ENCODE data around the gene GLB1L. TPM values are rescaled to one million over a fixed set of nuclear protein-coding genes. Genes with fewer than 3 reads are reported as not detected.
"Not testable (repeated sequence)": the region's sequence is repeated elsewhere in the genome, so short reads cannot be mapped to it uniquely, and the experiment has no call there.

GLB1L gene
- total and polyA plus RNA-seq, 4 experiments from 2014 or later = 0.26 to 2.5 (median 1.1) TPM

DNA sequence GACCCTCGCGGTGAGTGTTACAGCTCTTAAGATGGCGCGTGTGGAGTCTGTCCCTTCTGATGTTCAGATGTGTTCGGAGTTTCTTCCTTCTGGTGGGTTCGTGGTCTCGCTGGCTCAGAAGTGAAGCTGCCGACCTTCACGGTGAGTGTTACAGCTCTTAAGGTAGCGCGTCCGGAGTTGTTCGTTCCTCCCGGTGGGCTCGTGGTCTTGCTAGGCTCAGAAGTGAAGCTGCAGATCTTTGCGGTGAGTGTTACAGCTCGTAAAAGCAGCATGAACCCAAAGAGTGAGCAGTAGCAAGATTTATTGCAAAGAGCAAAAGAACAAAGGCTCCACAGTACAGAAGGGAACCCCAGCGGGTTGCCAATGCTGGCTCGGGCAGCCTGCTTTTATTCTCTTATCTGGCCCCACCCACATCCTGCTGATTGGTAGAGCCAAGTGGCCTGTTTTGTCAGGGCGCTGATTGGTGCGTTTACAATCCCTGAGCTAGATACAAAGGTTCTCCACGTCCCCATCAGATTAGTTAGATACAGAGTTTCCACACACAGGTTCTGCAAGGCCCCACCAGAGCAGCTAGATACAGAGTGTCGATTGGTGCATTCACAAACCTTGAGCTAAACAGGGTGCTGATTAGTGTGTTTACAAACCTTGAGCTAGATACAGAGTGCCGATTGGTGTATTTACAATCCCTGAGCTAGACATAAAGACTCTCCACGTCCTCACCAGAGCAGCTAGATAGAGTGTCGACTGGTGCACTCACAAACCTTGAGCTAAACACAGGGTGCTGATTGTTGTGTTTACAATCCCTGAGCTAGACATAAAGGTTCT is 44.5 kb downstream of the GLB1L start:
- H3K36me3 ChIP-seq (ENCODE audit: insufficient read depth, low read length); H3K9me3 ChIP-seq (ENCODE audit: control insufficient read depth in 1 of 2, low read length in 2 of 2); H3K9me3 Mint-ChIP-seq; H3K27me3 Mint-ChIP-seq; H3K4me3 ChIP-seq (ENCODE audit: low read length in 2 of 2); H3K27ac ChIP-seq (ENCODE audit: low read depth, low read length); intact Hi-C loops (cut with micrococcal nuclease); H3K36me3 Mint-ChIP-seq; H3K4me1 Mint-ChIP-seq; H3K27me3 ChIP-seq (ENCODE audit: insufficient read depth, low read length); H3K4me1 ChIP-seq (ENCODE audit: insufficient read depth, low read length): not testable (repeated sequence)
- Mint-ChIP-seq H3K27ac (peak overlapping the region in 6 of 7 donors; percentile 47 to 94 (median 67)), H3K4me3 (peak overlapping the region; percentile 63 to 83 (median 81))
- DNase-seq = peak in 1 of 5 donors; percentile 15
- POLR2A ChIA-PET (ENCODE audit: partially characterized antibody) = interaction anchor here (1.5 to 2.5 kb wide), 2 partner anchors 19 to 24 kb away, joined by 4 to 8 read pairs; partner anchors contain the start of gene CNPPD1
- CTCF ChIA-PET (ENCODE audit: partially characterized antibody) = interaction anchor here (1.4 to 3.4 kb wide), 5 partner anchors 10 to 94 kb away, joined by 3 to 15 read pairs (median 7); no protein-coding TSS in a partner anchor

DNA sequence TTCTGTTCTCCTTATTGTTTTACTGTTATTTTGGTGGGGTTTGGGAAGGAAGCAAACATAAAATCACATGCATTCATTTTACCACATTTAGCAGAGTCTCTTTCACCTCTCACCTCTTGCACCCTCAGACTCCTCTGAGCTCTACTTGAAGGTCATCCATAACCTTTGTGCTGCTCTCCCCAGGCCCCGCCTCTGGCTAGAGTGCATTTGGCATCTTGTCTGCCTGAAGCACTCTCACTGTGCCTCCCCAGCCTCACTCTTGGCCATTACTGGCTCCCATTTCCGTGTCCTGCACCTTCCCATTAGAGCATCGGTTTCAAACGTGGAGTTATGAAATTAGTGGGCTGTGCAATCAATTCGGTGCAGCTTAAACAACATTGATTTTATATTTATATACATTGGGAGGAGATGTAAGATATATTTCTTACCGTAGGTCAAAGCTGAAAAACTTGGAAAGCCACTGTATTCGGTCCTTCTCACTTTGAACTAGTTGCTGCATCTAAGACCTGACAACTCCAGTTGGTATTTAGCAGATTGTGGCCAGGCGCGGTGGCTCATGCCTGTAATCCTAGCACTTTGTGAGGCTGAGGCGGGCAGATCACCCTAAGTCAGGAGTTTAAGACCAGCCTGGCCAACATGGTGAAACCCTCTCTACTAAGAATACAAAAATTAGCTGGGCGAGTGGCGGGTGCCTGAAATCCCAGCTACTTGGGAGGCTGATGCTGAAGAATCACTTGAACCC is 45.6 kb downstream of the GLB1L start:
- Histone ChIP-seq H3K4me1 (ENCODE audit: insufficient read depth, low read length) (no peaks in the 10 kb centered on the region), H3K4me3 (ENCODE audit: low read length in 2 of 2) (no peak overlapping the region), H3K9me3 (ENCODE audit: control insufficient read depth in 1 of 2, low read length in 2 of 2) (no peaks in the 10 kb centered on the region), H3K27ac (ENCODE audit: low read depth, low read length) (no peak overlapping the region), H3K27me3 (ENCODE audit: insufficient read depth, low read length) (no peaks in the 10 kb centered on the region), H3K36me3 (ENCODE audit: insufficient read depth, low read length) (no peaks in the 10 kb centered on the region)
- Mint-ChIP-seq H3K9me3 (no peaks in the 10 kb centered on the region), H3K27ac (peak overlapping the region in 1 of 7 donors; percentile 2), H3K4me3 (no peak overlapping the region), H3K4me1 (peaks cover 2 to 8% (median 4%) of the 10 kb centered on the region in 4 donors), H3K27me3 (peaks cover 5 to 8% of the 10 kb centered on the region in 2 donors), H3K36me3 (peaks cover 0 to 3% of the 10 kb centered on the region in 2 donors)
- DNase-seq = no peak
- ChIA-PET POLR2A (ENCODE audit: partially characterized antibody) (interaction anchor here (1.3 to 2.5 kb wide), 2 partner anchors 18 to 23 kb away, joined by 4 to 8 read pairs; partner anchors contain the start of gene CNPPD1), CTCF (ENCODE audit: partially characterized antibody) (interaction anchor here (1.8 to 3.4 kb wide), 3 partner anchors 20 to 95 kb away, joined by 5 to 15 read pairs (median 8); no protein-coding TSS in a partner anchor)
- intact Hi-C loops (cut with micrococcal nuclease) = no loop called here

DNA sequence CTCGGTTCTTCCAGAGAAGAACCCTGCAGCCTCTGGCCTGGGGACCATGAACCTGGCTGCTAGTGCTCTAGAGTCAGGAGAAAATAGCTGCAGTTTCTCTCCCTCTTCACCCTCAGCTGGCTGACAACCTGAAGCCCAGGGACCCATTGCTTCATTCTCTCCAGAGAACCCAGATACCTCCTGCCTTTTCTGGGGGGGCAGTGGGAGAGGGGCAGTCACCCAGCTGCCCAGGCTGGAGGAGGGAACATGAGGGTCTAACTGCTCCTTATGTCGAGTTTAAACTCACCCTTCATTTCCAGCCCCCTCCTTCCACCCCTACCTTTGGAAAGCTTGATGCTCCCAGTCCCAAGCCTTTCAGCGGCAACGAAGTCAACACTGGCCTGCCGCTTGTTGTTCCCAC is 46.3 kb downstream of the GLB1L start:
- ChIA-PET POLR2A (ENCODE audit: partially characterized antibody) (interaction anchor here (1.3 to 2.5 kb wide), 2 partner anchors 18 to 22 kb away, joined by 4 to 8 read pairs; partner anchors contain the start of gene CNPPD1), CTCF (ENCODE audit: partially characterized antibody) (interaction anchor here (2.3 to 3.4 kb wide), 2 partner anchors 19 to 96 kb away, joined by 8 to 15 read pairs; no protein-coding TSS in a partner anchor)
- Mint-ChIP-seq H3K27me3 (peaks cover 5 to 8% of the 10 kb centered on the region in 2 donors), H3K4me1 (peaks cover 2 to 8% (median 4%) of the 10 kb centered on the region in 4 donors), H3K9me3 (no peaks in the 10 kb centered on the region), H3K4me3 (no peak overlapping the region), H3K27ac (no peak overlapping the region), H3K36me3 (peaks cover 0 to 3% of the 10 kb centered on the region in 2 donors)
- Histone ChIP-seq H3K27ac (ENCODE audit: low read depth, low read length) (no peak overlapping the region), H3K36me3 (ENCODE audit: insufficient read depth, low read length) (no peaks in the 10 kb centered on the region), H3K4me1 (ENCODE audit: insufficient read depth, low read length) (no peaks in the 10 kb centered on the region), H3K27me3 (ENCODE audit: insufficient read depth, low read length) (no peaks in the 10 kb centered on the region), H3K4me3 (ENCODE audit: low read length in 2 of 2) (no peak overlapping the region), H3K9me3 (ENCODE audit: control insufficient read depth in 1 of 2, low read length in 2 of 2) (no peaks in the 10 kb centered on the region)
- intact Hi-C loops (cut with micrococcal nuclease) = no loop called here
- no peak for DNase-seq

DNA sequence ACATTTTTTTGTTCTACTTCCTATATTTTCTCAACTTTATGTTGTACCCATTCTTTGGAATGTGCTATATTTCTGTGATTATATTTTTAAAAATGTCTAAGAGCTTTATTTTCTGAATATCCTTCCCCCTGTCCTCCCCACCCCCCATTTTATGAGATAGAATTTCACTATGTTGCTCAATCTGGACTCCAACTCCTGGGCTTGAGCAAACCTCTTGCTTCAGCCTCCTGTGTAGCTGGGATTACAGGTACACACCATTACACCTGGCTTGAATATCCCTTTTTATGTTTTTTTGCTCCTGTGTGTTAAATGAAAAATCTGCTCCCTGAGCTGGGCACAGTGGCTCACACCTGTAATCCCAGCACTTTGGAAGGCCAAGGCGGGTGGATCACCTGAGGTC is 47.9 kb downstream of the GLB1L start:
- intact Hi-C loops (cut with micrococcal nuclease) = no loop called here
- H3K36me3 Mint-ChIP-seq = peaks cover 0 to 3% of the 10 kb centered on the region in 2 donors
- POLR2A ChIA-PET (ENCODE audit: partially characterized antibody) = interaction anchor here (0.8 to 2.6 kb wide), 2 partner anchors 9 to 17 kb away, joined by 3 to 13 read pairs; partner anchors contain the start of gene ZFAND2B
- no peaks in the 10 kb centered on the region for H3K9me3 Mint-ChIP-seq
- no peak overlapping the region for H3K27ac Mint-ChIP-seq
- Histone ChIP-seq H3K27ac (ENCODE audit: low read depth, low read length) (no peak overlapping the region), H3K36me3 (ENCODE audit: insufficient read depth, low read length) (no peaks in the 10 kb centered on the region), H3K27me3 (ENCODE audit: insufficient read depth, low read length) (no peaks in the 10 kb centered on the region), H3K4me3 (ENCODE audit: low read length in 2 of 2) (no peak overlapping the region), H3K9me3 (ENCODE audit: control insufficient read depth in 1 of 2, low read length in 2 of 2) (no peaks in the 10 kb centered on the region), H3K4me1 (ENCODE audit: insufficient read depth, low read length) (no peaks in the 10 kb centered on the region)
- H3K4me1 Mint-ChIP-seq = peaks cover 2 to 8% (median 4%) of the 10 kb centered on the region in 4 donors
- DNase-seq = no peak
- H3K4me3 Mint-ChIP-seq = no peak overlapping the region
- CTCF ChIA-PET (ENCODE audit: partially characterized antibody) = interaction anchor here (1.2 kb wide), 1 partner anchor 9 kb away, joined by 3 read pairs; no protein-coding TSS in a partner anchor
- H3K27me3 Mint-ChIP-seq = peaks cover 5 to 8% of the 10 kb centered on the region in 2 donors

DNA sequence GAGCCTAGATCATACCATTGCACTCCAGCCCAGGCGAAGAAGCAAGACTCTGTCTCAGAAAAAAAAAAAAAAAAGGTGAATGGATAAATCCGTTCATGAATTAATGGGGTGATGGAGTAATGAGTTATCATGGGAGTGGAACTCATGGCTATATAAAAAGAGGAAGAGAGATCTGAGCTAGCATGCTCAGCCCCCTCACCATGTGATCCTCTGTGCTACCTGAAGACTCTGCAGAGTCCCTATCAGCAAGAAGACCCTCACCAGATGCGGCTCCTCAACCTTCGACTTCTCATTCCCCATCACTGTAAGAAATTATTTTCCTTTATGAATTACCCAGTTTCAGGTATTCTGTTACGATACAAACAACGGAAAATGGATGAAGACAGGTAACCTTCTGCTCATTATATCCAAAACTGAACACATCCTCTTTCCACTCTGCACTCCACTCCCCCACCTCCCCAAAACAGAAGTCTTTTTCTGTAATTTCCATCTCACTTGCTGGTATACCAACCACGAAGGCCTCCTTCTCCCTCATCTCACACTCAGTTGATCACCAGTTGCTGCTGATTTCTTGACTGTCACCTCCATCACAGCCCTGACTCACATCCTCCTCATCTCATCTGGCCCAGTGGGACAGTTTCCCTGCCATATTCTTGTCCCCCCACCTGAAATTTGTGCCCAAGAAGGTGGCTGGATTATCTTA is 58.3 kb downstream of the GLB1L start:
- Mint-ChIP-seq H3K27ac (peak overlapping the region in 5 of 7 donors; percentile 30 to 55 (median 49)), H3K27me3 (no peaks in the 10 kb centered on the region), H3K4me1 (peaks cover 8 to 20% (median 8%) of the 10 kb centered on the region in 4 donors), H3K9me3 (no peaks in the 10 kb centered on the region), H3K4me3 (no peak overlapping the region), H3K36me3 (peaks cover 20 to 30% of the 10 kb centered on the region in 2 donors)
- Histone ChIP-seq H3K4me3 (ENCODE audit: low read length in 2 of 2) (no peak overlapping the region), H3K9me3 (ENCODE audit: control insufficient read depth in 1 of 2, low read length in 2 of 2) (no peaks in the 10 kb centered on the region), H3K27me3 (ENCODE audit: insufficient read depth, low read length) (no peaks in the 10 kb centered on the region), H3K27ac (ENCODE audit: low read depth, low read length) (no peak overlapping the region), H3K36me3 (ENCODE audit: insufficient read depth, low read length) (peaks cover 25% of the 10 kb centered on the region), H3K4me1 (ENCODE audit: insufficient read depth, low read length) (peaks cover 13% of the 10 kb centered on the region)
- ChIA-PET CTCF (ENCODE audit: partially characterized antibody) (no interaction called here), POLR2A (ENCODE audit: partially characterized antibody) (no interaction called here)
- no peak for DNase-seq
- intact Hi-C loops (cut with micrococcal nuclease) = no loop called here

Data from CD4-positive, alpha-beta memory T cell (primary cell).